GM12878 (cell line): ENCODE data around the gene FILIP1L.

Experiments
- ATF3 ChIP-seq: IDR thresholded peaks from 2 replicates; pipeline ENCODE4 v1.6.1; 2011; ENCODE audit warnings: low read depth, mild to moderate bottlenecking, low read length, moderate library complexity, borderline replicate concordance; ENCODE audit errors: extremely low read depth
- CTCF ChIP-seq, 3 experiments: IDR thresholded peaks in 2 of 3; conservative IDR thresholded peaks in 1 of 3; 2 replicates each; pipeline ENCODE4 v1.5.1; 2011; ENCODE audit warnings: low read depth in 3 of 3, low read length in 3 of 3, mild to moderate bottlenecking in 3 of 3, control low read depth in 2 of 3, moderate library complexity in 2 of 3, inconsistent platforms in 1 of 3, mixed read lengths in 1 of 3; ENCODE audit not compliant: control insufficient read depth in 2 of 3, insufficient read depth in 1 of 3; ENCODE audit errors: extremely low read depth in 1 of 3
- FOXK2 ChIP-seq: fragments of 450-650 bp; IDR thresholded peaks from 2 replicates; pipeline ENCODE4 v1.6.1; 2017; ENCODE audit warnings: mild to moderate bottlenecking, moderate library complexity
- HDAC2 ChIP-seq: fragments of 200-600 bp; sonication (generic); IDR thresholded peaks from 2 replicates; pipeline ENCODE4 v1.6.1; 2017
- IRF3 ChIP-seq: fragments of 450-650 bp; IDR thresholded peaks from 2 replicates; pipeline ENCODE4 v1.6.1; 2014; ENCODE audit warnings: mild to moderate bottlenecking
- PRDM15 ChIP-seq: fragments of 450-650 bp; formaldehyde crosslinking; IDR thresholded peaks from 2 replicates; pipeline ENCODE4 v1.4.0; 2020; ENCODE audit warnings: mild to moderate bottlenecking, moderate library complexity
- ZZZ3 ChIP-seq: IDR thresholded peaks from 2 replicates; pipeline ENCODE4 v1.6.1; 2011; ENCODE audit warnings: low read depth; ENCODE audit not compliant: control insufficient read depth, insufficient read length

- TF ChIP-seq CTCF (IDR thresholded peaks at IDR 0.05 in 2 of 3, conservative IDR thresholded peaks at IDR 0.05 in 1 of 3; ENCODE audit: control insufficient read depth in 2 of 3, extremely low read depth in 1 of 3, insufficient read depth in 1 of 3, low read depth in 3 of 3, low read length in 3 of 3) = no peak
- no peak for TF ChIP-seq HDAC2
- TF ChIP-seq IRF3 = no peak
- TF ChIP-seq PRDM15 (CRISPR knock-in tag) = no peak
- TF ChIP-seq ATF3 = no peak
- no peak for TF ChIP-seq ZZZ3
- no peak for TF ChIP-seq FOXK2
Observed at GRCh38 chr3:99810403-99810802, 303.9 kb downstream of the FILIP1L start.
